ENCODE measurements around the gene RARS1.
A peak's percentile ranks its signal among the peaks of the same experiment; 100 is the strongest.

RARS1 gene

GRCh38 chr5:168486136-168486879 is at the start of gene RARS1:
Gene RARS1, plus strand, starts transcription at chr5:168486471. Its CDS starts 28 bp downstream, at chr5:168486499.
- peak; percentile 54 to 57 for DNase-seq

- DNase-seq, result no peak
Observed at GRCh38 chr5:168438349-168438748, 47.9 kb upstream of the RARS1 start.

GRCh38 chr5:168443533-168443932 is 42.7 kb upstream of the RARS1 start:
- DNase-seq, result no peak

GRCh38 chr5:168443950-168444700 is 42.1 kb upstream of the RARS1 start:
- DNase-seq, result no peak

GRCh38 chr5:168446983-168447619 is 39.2 kb upstream of the RARS1 start:
- no peak for DNase-seq

GRCh38 chr5:168447808-168448207 is 38.5 kb upstream of the RARS1 start:
- no peak for DNase-seq

- no peak for DNase-seq
Observed at GRCh38 chr5:168449166-168449565, 37.1 kb upstream of the RARS1 start.

GRCh38 chr5:168451565-168451964 is 34.7 kb upstream of the RARS1 start:
- DNase-seq, result no peak

GRCh38 chr5:168455201-168455600 is 31.1 kb upstream of the RARS1 start:
- no peak for DNase-seq

GRCh38 chr5:168457542-168457941 is 28.7 kb upstream of the RARS1 start:
- no peak for DNase-seq

- no peak for DNase-seq
Observed at GRCh38 chr5:168460606-168461005, 25.7 kb upstream of the RARS1 start.

GRCh38 chr5:168463081-168463480 is 23.2 kb upstream of the RARS1 start:
- no peak for DNase-seq

- DNase-seq, result no peak
Observed at GRCh38 chr5:168464214-168464613, 22.1 kb upstream of the RARS1 start.

- no peak for DNase-seq
Observed at GRCh38 chr5:168464641-168465040, 21.6 kb upstream of the RARS1 start.

- no peak for DNase-seq
Observed at GRCh38 chr5:168467755-168468330, 18.4 kb upstream of the RARS1 start.

- no peak for DNase-seq
Observed at GRCh38 chr5:168468836-168469235, 17.4 kb upstream of the RARS1 start.

- no peak for DNase-seq
Observed at GRCh38 chr5:168469816-168470215, 16.5 kb upstream of the RARS1 start.

GRCh38 chr5:168471785-168472184 is 14.5 kb upstream of the RARS1 start:
- DNase-seq, result no peak

- no peak for DNase-seq
Observed at GRCh38 chr5:168472329-168472728, 13.9 kb upstream of the RARS1 start.

GRCh38 chr5:168474319-168474718 is 12.0 kb upstream of the RARS1 start:
- DNase-seq, result no peak

- DNase-seq, result no peak
Observed at GRCh38 chr5:168477060-168477459, 9.2 kb upstream of the RARS1 start.

- DNase-seq, result no peak
Observed at GRCh38 chr5:168479166-168479565, 7.1 kb upstream of the RARS1 start.

GRCh38 chr5:168480601-168481000 is 5.7 kb upstream of the RARS1 start:
- DNase-seq, result no peak
